Esophagus muscularis mucosa (tissue), 4 donors: ENCODE data around the gene SLCO3A1. TPM values are rescaled to one million over a fixed set of nuclear protein-coding genes. Genes with fewer than 3 reads are reported as not detected.

Source experiments
- DNase-seq: peaks from one replicate; pipeline ENCODE4 v3.0.0-alpha.2; 2017; ENCODE audit errors: extremely low spot score
- H3K27ac ChIP-seq, 4 donors: fragments of 200-600 bp; sonication (generic); replicated peaks in 1 of 4; 1 replicate in 3 of 4; 2 replicates in 1 of 4; pipeline ENCODE4 v1.5.1; 2016 to 2019; ENCODE audit warnings: mild to moderate bottlenecking in 1 of 4
- H3K27me3 ChIP-seq, 4 donors: fragments of 200-600 bp; sonication (generic); one replicate each; pipeline versions ENCODE4 v1.5.1 to v1.6.0; 2016 to 2019
- H3K36me3 ChIP-seq, 4 donors: fragments of 200-600 bp; sonication (generic); one replicate each; pipeline ENCODE4 v1.5.1; 2016 to 2019
- H3K4me1 ChIP-seq, 4 donors: fragments of 200-600 bp; sonication (generic); one replicate each; pipeline ENCODE4 v1.5.1; 2016 to 2019
- H3K4me3 ChIP-seq, 4 donors: fragments of 200-600 bp; sonication (generic); 1 replicate in 2 of 4; 2 replicates in 2 of 4; pipeline ENCODE4 v1.5.1; 2016 to 2019; ENCODE audit warnings: mild to moderate bottlenecking in 4 of 4, moderate library complexity in 1 of 4
- H3K9me3 ChIP-seq, 4 donors: fragments of 200-600 bp; sonication (generic); 1 replicate in 3 of 4; 2 replicates in 1 of 4; pipeline ENCODE4 v1.5.1; 2016 to 2019
- CTCF ChIP-seq, 3 experiments: fragments of 200-600 bp in 2 of 3; fragments of 450-650 bp in 1 of 3; sonication (generic) in 2 of 3; IDR thresholded peaks; one replicate each; pipeline ENCODE4 v1.5.1; 2017 to 2019; ENCODE audit warnings: antibody characterized with exemption in 3 of 3, mild to moderate bottlenecking in 2 of 3, moderate library complexity in 1 of 3
- EP300 ChIP-seq: sonication (generic); formaldehyde crosslinking; IDR thresholded peaks from one replicate; pipeline ENCODE4 v1.6.1; 2017; ENCODE audit warnings: antibody characterized with exemption
- POLR2A ChIP-seq: fragments of 450-650 bp; IDR thresholded peaks from one replicate; pipeline ENCODE4 v1.6.1; 2017; ENCODE audit warnings: antibody characterized with exemption, moderate library complexity, mild to moderate bottlenecking, low read depth
- POLR2AphosphoS5 ChIP-seq, 2 donors: sonication (generic); formaldehyde crosslinking; IDR thresholded peaks; one replicate each; pipeline ENCODE4 v1.6.1; 2017; ENCODE audit warnings: antibody characterized with exemption in 2 of 2
- WGBS: methylation state at CpG from one replicate; pipeline ENCODE4 v1.1.5; 2018; 5-methylcytosine and 5-hydroxymethylcytosine counted together
- intact Hi-C: fragments of 100-400 bp; cut with DNase I; formaldehyde crosslinking; loops from one replicate; pipeline ENCODE4 v1.15.1; 2023
- total RNA-seq, 4 donors: library from RNA; depleted of rRNA; stranded (reverse); fragments of >200 nt; gene quantifications; one replicate each; pipeline versions ENCODE4 v1.1.0 to v1.2.1, GENCODE V29; 2016

The SLCO3A1 gene
- total RNA-seq, 4 donors from 2014 or later = 5.6 to 17.5 (median 12.3) TPM

- no peaks in the 10 kb centered on the region for H3K27me3 ChIP-seq
- no peaks in the 10 kb centered on the region for H3K9me3 ChIP-seq
- H3K4me1 ChIP-seq = peaks cover 22 to 48% (median 31%) of the 10 kb centered on the region in 4 donors
- H3K36me3 ChIP-seq = no peaks in the 10 kb centered on the region
- intact Hi-C loops = loop anchor here (5.0 kb wide), 1 partner anchor 227 kb away; the partner anchor contains the start of gene SLCO3A1
- 100% methylated on average over 2 of the region's 3 CpGs for WGBS
- no peak for DNase-seq
- TF ChIP-seq CTCF (IDR thresholded peaks at IDR 0.05) = peak in 2 of 3 experiments; percentile 12 to 28
- TF ChIP-seq POLR2A = no peak
- H3K27ac ChIP-seq = no peak overlapping the region
- H3K4me3 ChIP-seq = no peak overlapping the region
Observed at GRCh38 chr15:92079047-92079446, 225.5 kb downstream of the SLCO3A1 start.

GRCh38 chr15:92079647-92080255, 226.2 kb downstream of the SLCO3A1 start:
- TF ChIP-seq EP300 (no peak), POLR2A (no peak), CTCF (IDR thresholded peaks at IDR 0.05) (no peak), POLR2AphosphoS5 (IDR thresholded peaks at IDR 0.05) (no peak)
- intact Hi-C loops = loop anchor here (5.0 kb wide), 2 partner anchors 227 to 372 kb away; partner anchors contain the start of gene SLCO3A1
- Histone ChIP-seq H3K27ac (no peak overlapping the region), H3K36me3 (no peaks in the 10 kb centered on the region), H3K4me1 (peaks cover 15 to 41% (median 24%) of the 10 kb centered on the region in 4 donors), H3K27me3 (no peaks in the 10 kb centered on the region), H3K9me3 (no peaks in the 10 kb centered on the region), H3K4me3 (no peak overlapping the region)
- WGBS = 94% methylated on average over 6 of the region's 10 CpGs
- DNase-seq = no peak

- intact Hi-C loops = loop anchor here (5.0 kb wide), 1 partner anchor 375 kb away; no protein-coding TSS in a partner anchor
- Histone ChIP-seq H3K27me3 (no peaks in the 10 kb centered on the region), H3K36me3 (no peaks in the 10 kb centered on the region), H3K27ac (no peak overlapping the region), H3K4me1 (peaks cover 10 to 20% (median 15%) of the 10 kb centered on the region in 4 donors), H3K4me3 (no peak overlapping the region), H3K9me3 (no peaks in the 10 kb centered on the region)
- 13% methylated on average over 10 of the region's 10 CpGs for WGBS
- no peak for DNase-seq
- TF ChIP-seq POLR2A = no peak
- no peak for TF ChIP-seq EP300
- TF ChIP-seq POLR2AphosphoS5 (IDR thresholded peaks at IDR 0.05) = no peak
- TF ChIP-seq CTCF (IDR thresholded peaks at IDR 0.05) = peak; percentile 77 to 86 (median 82)
Observed at GRCh38 chr15:92082006-92082843, 228.7 kb downstream of the SLCO3A1 start.

GRCh38 chr15:92083190-92083589, 229.7 kb downstream of the SLCO3A1 start:
- Histone ChIP-seq H3K27me3 (no peaks in the 10 kb centered on the region), H3K27ac (no peak overlapping the region), H3K4me3 (no peak overlapping the region), H3K36me3 (no peaks in the 10 kb centered on the region), H3K4me1 (peaks cover 10 to 16% (median 12%) of the 10 kb centered on the region in 4 donors), H3K9me3 (no peaks in the 10 kb centered on the region)
- intact Hi-C loops = loop anchor here (5.0 kb wide), 1 partner anchor 376 kb away; no protein-coding TSS in a partner anchor
- no peak for DNase-seq
- 94% methylated on average over 4 of the region's 4 CpGs for WGBS
- no peak for TF ChIP-seq POLR2AphosphoS5 (IDR thresholded peaks at IDR 0.05)
- no peak for TF ChIP-seq POLR2A
- TF ChIP-seq CTCF (IDR thresholded peaks at IDR 0.05) = no peak
- TF ChIP-seq EP300 = no peak
